ENCODE data around the gene CA12.

GRCh38 chr15:63374686-63375520 lies 6.7 kb downstream of the CA12 start:
- no peak for TF ChIP-seq POLR2AphosphoS5 (IDR thresholded peaks at IDR 0.05; ENCODE audit: borderline replicate concordance, low read depth, low read length)
- no peak for TF ChIP-seq EZH2 (IDR thresholded peaks at IDR 0.05)
- TF ChIP-seq FOXP2 (optimal IDR thresholded peaks at IDR 0.05; ENCODE audit: control extremely low read depth, extremely low read length, insufficient read depth), result no peak
